Stimulated activated CD4-positive, alpha-beta T cell treated with anti-CD3 and anti-CD28 coated beads, Interleukin-12 subunit alpha, Interleukin-12 subunit beta, amount 100 ng/mL, for 48 hours (primary cell): ENCODE data around the gene PRICKLE3.
"Not testable (repeated sequence)": the region's sequence is repeated elsewhere in the genome, so short reads cannot be mapped to it uniquely, and the experiment has no call there.

ENCODE experiments used
- DNase-seq, 3 donors: peaks; one replicate each; pipeline ENCODE4 v3.0.0-alpha.2; 2020; ENCODE audit warnings: low read depth in 2 of 3, low spot score in 1 of 3

The PRICKLE3 gene

DNA sequence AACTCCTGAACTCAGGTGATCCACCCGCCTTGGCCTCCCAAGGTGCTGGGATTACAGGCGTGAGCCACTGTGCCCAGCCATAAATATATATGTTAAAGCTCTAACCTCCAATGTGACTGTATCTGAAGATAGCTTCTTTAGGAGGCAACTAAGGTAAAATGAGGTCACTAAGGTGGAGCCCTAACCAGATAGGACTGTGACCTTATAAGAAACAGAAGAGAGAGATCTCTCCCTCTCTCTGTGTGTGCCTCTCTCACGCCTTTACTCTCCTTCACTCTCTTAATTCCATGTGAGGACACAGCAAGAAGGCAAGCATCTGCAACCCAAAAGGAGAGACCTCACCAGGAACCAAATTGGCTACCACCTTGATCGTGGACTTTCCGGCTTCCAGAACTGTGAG is 24.5 kb downstream of the PRICKLE3 start:
- DNase-seq = no peak

DNA sequence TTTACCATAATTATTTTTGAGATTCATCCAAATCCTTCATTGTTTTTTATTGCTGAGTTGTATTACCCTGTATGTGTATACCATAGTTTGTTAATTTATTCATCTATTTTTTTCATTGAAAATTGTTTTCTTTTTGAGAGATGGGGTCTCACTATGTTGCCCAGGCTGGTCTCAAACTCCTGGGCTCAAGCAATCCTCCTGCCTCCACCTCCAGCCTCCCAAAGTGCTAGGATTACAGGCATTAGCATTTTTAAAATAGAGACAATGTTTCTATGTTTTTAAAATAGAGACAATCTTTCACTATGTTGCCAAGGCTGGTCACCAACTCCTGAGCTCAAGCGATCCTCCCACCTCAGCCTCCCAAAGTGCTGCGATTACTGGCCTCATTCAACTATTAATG is 25.3 kb downstream of the PRICKLE3 start:
- DNase-seq = no peak

DNA sequence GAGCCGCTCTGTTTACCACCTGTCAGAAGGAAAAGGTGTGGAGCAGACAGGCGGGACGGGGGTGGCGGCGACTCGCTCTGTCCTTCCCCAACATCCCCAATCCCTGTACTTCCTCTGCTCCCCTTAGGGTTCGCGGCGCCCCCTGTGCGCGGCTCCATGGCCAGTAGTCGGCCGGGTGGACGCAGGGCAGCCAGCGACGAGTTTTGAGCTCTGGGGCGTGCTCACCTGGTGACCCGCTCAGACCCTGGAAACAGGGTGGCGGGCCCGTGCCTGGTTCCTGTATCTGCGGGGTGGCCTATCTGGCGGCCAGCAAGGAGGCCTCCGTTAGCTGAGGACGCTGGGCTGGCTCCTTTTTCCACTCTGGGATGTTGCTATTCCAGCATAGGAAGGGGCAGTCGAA is 29.0 kb downstream of the PRICKLE3 start:
- DNase-seq = no peak

DNA sequence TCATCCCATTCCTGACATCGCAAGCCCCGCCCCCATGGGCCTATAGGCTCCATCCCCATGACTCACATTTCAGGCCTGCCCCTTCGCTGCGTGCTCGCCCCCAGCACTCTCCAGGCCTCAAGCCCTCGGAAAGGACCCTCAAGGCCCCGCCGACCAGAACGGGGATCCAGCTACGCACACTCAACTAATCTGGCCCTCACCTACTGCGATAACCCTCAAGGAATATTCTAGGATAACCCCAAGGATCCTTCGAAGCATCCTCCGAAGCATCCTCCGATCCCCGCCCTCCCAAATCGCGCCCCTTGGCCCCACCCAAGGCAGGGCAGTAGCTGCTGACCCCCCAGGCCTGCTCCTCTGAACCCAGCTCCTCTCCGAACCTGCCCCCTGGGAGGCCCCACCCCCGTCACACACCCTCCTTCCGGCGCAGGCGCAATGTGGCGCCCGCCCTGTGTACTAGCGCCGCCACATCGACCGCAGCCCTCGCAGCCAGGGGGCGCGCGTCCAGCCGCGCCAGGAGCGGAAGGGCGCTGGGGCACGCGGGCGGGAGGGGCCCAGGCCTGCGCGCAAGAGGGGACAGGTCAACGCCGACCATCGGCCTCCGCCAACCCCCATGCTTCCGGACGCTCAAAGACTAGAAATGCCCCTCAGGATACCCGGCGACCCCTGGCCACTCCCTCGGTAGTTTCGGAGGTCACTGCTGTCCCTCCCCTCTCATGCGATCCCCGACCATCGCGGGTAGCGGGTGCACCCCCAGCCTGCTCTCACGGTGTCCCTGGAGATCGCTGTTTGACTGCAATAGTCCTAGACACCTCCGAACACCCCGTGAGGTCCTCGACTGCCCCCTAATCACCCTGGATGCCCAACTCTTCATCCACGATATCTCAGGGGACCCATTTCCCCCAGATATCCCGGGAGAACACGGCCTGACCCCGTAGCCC is 30.0 kb downstream of the PRICKLE3 start:
- DNase-seq = peak; percentile 66 to 75 (median 73)

DNA sequence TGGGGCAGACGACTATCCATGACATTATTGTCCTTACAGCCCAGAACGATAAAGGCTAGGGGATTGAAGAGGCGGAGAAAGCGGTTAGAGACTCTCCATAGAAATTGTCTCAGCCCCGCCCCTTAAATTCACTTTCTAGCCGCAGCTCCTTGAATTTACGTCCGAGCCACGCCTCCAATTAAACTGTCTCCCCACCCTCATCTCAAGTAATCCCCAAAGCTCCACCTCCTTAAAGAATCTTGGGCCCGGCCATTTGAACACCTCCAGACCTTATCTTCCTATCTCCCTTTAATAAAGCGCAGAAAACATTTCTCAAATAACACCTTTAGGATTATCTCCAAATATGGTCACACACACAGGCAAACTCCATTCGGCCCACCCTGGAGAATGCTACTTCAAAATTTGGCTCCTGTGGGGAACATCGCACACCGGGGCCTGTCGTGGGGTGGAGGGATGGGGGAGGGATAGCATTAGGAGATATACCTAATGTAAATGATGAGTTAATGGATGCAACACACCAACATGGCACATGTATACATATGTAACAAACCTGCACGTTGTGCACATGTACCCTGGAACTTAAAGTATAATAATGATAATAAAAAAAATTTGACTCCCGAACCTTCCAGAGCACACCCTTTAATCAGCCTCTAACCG is 30.8 kb downstream of the PRICKLE3 start:
- peak in 1 of 3 donors; percentile 24 for DNase-seq

DNA sequence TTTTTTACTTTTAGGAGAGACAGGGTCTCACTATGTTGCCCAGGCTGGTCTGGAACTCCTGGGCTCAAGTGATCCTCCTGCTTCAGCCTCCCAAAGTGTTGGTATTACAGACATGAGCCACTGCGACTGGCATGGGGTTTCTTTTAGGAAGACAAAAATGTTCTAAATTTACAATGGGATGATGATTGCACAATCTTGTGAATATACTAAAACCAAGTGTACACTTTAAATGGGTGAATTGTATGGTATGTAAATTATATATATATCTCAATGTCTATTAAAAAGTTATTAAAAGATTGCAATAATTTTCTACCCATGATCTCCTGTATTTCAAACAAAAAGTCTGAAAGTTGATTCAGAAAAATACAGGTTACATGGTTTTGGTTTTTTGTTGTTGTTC is 32.7 kb downstream of the PRICKLE3 start:
- DNase-seq = no peak

DNA sequence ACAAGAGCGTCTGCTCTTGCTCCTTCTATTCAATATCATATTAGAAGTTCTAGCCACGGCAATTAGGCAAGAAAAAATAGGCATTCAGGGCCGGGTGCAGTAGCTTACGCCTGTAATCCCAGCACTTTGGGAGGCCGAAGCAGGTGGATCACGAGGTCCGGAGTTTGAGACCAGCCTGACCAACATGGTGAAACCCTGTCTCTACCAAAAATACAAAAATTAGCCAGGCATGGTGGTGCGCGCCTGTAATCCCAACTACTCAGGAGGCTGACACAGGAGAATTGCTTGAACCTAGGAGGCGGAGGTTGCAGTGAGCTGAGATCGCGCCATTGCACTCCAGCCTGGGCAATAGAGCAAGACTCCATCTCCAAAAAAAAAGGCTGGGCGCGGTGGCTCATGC is 36.9 kb downstream of the PRICKLE3 start:
- DNase-seq = not testable (repeated sequence)

DNA sequence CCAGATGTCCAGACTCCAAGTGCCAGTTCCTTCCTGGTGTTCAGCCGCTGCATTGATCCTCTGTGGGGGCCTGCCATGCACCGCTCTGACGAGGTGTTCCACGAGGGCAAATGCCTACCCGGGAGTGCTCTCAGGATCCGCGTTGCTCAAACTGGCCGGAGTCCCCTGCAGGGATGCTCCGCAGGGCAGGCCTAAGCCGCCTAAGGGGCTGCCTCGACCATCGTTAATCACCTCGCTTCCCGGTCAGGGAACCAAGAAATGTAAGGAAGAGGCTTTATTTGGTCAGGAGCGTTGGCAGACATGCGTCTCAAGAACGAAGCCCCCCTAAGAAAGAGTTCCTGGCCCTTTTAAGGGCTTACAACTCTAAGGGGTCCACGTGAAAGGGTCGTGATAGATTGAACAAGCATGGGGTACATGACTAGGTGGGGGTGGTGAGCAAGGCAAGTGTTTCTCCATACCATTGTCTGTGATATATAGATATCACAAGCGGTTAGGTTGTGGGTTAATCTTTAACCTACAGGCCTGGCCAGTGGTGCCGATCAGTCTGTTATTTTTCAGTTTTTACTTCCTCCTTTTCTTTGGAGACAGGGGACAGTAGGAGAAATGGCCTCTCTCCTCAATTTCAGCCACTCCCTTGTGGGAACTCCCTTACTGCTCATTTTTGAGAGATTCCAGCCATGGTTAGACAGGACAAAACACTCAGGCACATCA is 37.6 kb downstream of the PRICKLE3 start:
- DNase-seq = not testable (repeated sequence)

DNA sequence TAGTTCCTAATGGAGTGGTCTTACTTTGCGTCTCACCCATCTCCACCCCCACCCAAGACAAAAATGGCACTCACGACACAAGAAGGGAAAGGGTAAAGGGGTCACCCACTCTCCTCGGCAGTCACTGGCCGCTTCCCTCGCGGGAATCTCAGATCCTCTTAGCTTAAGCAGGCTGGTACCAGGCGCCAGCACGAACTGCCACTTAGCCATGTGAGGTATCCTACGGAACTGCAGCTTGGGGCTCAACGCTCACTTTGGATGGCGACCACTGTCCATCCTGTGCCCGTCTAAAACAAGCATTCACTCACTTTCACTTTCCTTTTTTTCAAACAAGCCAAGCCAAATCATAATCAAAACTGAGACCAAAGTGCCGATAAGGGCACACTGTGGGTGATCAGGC is 38.2 kb downstream of the PRICKLE3 start:
- DNase-seq = no peak

DNA sequence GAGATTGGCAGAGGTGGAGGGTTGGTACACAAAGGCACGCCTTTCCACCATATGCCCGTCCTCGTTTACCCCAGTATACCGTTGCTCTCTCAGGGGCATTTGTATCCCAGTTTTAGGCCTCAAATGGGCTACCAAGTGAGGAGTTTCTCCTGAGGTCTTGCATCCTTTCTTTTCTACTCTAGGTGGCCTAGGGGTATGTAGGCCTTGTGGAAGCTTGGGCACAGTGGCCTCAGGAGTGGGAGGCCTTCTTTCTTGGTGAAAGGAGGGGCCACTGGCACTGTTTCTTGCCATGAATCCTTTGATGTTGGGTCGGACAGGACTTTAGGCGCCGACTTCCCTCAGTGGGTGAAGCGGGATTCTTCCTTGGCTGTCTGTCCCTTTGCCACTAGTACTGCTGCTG is 38.9 kb downstream of the PRICKLE3 start:
- DNase-seq = no peak

DNA sequence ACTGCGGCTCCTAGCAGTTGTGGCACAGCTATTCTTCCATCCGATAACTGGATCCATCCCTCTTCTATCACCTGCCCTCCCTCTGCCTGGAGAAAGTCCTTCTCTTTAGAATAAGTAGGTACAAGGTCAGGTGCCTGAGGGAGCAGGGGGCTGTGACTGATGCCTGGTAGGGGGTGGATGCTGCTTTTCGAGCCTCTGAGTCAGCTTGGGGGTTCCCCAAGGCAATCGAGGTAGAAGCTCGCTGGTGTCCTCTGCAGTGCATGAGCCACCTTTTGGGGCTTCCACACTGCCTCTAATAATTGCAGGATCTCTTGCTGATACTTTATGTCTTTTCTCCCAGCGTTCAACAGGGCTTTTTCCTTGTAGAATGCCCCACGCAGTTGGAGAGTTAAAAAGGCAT is 43.0 kb downstream of the PRICKLE3 start:
- not testable (repeated sequence) for DNase-seq

DNA sequence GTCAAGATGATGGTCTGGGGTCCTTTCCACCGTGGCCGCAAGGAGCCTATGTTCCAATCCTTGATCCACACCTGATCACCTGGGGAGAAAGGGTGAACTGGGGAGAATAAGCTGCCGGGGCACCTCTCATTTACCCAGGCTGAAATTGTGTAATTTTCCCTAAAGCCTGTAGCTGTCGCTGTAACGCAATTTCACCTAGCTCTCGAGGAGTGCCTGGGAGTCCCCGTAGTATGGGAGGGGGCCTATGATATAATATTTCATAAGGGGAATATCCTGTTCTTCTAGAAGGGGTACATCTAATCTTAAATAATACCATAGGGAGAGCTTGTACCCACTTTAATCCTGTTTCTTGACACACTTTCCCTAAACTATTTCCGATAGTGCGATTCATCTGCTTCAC is 43.9 kb downstream of the PRICKLE3 start:
- not testable (repeated sequence) for DNase-seq

DNA sequence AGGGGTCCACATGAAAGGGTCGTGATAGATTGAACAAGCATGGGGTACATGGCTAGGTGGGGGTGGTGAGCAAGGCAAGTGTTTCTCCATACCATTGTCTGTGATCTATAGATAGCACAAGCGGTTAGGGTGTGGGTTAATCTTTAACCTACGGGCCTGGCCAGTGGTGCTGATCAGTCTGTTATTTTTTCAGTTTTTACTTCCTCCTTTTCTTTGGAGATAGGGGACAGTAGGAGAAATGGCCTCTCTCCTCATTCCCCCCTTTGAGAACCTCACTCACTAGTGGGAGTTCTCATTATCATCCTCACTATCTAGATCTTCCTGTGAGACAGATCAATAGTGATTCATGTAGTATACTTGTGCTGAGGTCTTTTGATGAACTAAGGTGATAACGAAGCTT is 46.5 kb downstream of the PRICKLE3 start:
- no peak for DNase-seq

DNA sequence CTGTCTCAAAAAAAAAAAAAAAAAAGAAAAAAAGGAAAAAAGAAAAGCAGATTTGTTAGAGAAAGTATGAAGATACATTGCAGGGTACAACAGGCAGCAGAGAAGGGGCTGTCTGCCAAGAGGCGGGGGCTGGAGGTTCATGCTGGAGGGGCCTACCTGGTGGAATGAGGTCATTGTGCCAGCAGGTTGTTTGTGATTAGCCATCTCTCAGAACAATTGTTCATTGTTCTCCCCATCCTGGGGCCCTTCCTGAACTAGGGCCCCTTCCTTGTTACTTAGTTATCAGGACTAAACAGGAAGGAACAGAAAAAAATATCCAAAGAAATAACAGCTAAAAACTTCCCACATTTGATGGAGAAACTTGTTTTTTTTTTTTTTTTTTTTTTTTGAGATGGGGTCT is 48.7 kb downstream of the PRICKLE3 start:
- no peak for DNase-seq

DNA sequence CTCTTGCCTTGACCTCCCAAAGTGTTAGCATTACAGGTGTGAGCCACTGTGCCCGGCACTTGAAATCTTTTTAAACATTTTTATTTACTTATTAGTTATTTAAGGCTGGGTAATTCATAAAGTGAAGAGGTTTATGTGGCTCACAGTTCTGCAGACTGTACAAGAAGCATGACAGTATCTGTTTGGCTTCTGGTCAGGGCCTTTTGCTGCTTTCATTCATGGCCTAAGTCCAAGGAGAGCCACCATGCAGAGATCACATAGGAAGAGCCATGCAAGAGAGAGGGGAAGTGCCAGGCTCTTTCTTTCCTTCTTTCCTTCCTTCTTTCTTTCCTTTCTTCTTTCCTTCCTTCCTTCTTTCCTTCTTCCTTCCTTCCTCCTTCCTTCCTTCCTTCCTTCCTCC is 52.4 kb downstream of the PRICKLE3 start:
- DNase-seq = no peak

DNA sequence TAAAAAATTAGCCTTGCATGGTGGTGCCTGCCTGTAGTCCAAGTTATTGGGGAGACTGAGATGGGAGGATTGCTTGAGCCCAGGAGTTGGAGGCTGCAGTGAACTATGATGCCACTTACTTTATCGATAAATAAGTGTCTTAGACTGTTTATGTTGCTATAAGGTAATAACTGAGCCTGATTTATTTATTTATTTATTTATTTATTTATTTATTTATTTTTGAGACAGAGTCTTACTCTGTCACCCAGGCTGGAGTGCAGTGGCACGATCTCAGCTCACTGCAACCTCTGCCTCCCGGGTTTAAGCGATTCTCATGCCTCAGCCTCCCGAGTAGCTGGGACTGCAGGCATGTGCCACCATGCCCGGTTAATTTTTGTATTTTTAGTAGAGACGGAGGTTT is 53.9 kb downstream of the PRICKLE3 start:
- not testable (repeated sequence) for DNase-seq

DNA sequence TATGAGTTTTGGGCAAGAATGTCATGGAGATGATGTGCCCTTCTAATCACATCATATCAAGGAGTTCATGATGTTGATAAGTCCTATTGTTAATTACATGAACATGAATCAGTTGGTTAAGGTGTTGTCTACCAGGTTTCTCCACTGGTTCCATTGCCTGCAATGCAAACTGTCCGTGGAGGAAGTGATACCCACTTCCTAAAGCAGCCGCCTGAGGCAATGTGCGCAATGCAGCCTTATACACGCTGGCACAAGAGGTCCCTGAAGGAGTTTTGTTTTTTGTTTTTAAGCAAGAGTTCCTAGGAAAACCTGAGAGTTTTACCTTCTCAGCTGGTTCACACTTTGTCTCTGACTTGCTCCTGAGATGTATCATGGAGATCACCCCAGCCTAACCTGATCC is 56.7 kb downstream of the PRICKLE3 start:
- no peak for DNase-seq

DNA sequence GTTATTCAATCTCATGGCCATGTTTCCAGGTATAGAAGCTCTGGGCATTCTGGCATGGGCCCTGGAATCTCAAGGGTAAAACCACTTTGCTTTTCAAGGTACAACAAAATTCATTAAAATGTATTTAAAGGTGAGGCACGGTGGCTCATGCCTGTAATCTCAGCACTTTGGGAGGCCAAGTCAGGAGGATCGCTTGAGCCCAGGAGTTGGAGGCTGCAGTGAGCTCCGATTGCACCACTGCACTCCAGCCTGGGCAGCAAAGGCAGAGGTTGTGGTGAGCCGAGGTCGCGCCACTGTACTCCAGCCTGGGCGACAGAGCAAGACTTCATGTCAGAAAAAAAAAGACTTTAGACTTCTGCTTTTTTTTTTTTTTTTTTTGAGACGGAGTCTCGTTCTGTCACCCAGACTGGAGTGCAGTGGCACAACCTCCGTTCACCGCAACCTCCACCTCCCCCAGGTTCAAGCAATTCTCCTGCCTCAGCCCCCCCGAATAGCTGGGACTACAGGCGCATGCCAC is 58.4 kb downstream of the PRICKLE3 start:
- DNase-seq = not testable (repeated sequence)
